ENCODE data around the gene SF3B6. TPM values are rescaled to one million over a fixed set of nuclear protein-coding genes. Genes with fewer than 3 reads are reported as not detected.

The SF3B6 gene
- total and polyA plus RNA-seq, 2 donors (not counting 1 experiment from before 2014, with no cell fraction given), result 134 to 210 TPM

DNA sequence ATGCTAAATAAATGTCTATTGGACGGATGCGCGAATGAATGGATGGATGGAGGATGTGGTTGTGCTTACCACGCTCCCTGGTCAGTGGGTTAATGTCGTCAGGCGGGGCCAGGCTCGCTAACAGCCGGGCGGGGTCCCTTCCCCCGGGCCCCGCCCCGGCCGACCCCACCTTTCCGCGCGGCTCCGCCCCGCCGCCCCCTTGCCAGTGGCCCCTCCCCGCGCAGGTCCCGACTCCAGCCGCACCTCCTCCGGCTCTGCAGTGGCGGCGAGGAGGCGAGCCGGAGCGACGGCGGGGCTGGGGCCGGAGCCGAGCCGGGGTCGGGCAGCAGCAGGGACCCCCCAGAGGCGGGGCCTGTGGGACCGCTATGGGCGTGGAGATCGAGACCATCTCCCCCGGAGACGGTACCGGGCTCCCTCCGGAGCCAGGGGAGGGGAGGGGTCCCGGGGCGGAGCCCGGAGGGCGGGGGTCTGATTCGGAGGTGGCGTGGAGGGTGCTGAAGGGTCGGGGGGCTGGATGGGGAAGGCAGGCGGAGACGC, 26.6 kb downstream of the SF3B6 start, which contains the start of gene FKBP1B:
Gene FKBP1B, plus strand, starts transcription at position 257 of the 537 bp plus-strand sequence. Its CDS starts 109 bp downstream, at position 366.
- no peaks in the 10 kb centered on the region for H3K27me3 ChIP-seq (ENCODE audit: control insufficient read depth, insufficient read depth, low read length)
- peak within 1 kb of the TSS; percentile 96 for H3K4me2 ChIP-seq (ENCODE audit: extremely low read depth, insufficient read depth, low read length)
- H3K79me2 ChIP-seq (ENCODE audit: control insufficient read depth, insufficient read depth, low read length), result peaks cover 10% of the 10 kb centered on the region
- H3K9me3 ChIP-seq (ENCODE audit: control insufficient read depth, insufficient read depth, low read depth, low read length), result no peaks in the 10 kb centered on the region
- H3K4me1 ChIP-seq (ENCODE audit: control insufficient read depth, extremely low read depth, insufficient read depth, low read length), result peaks cover 2% of the 10 kb centered on the region
- H3K27ac ChIP-seq (ENCODE audit: insufficient read depth, low read length), result no peak within 1 kb of the TSS
- peak within 1 kb of the TSS; percentile 55 to 73 (median 63) for H3K4me3 ChIP-seq (replicated peaks in 1 of 4; ENCODE audit: control extremely low read depth in 1 of 4, insufficient read depth in 1 of 4, low read depth in 3 of 4, low read length in 4 of 4)
- no peaks in the 10 kb centered on the region for H3K36me3 ChIP-seq (ENCODE audit: control insufficient read depth, insufficient read depth, low read length)
- peak; percentile 41 to 66 for DNase-seq (ENCODE audit: low read depth in 2 of 2)
- H2AFZ ChIP-seq (ENCODE audit: low read length), result peak within 1 kb of the TSS; percentile 76
- H3K9ac ChIP-seq (ENCODE audit: insufficient read depth, low read length), result peak within 1 kb of the TSS; percentile 48
- no peaks in the 10 kb centered on the region for H4K20me1 ChIP-seq (ENCODE audit: control insufficient read depth, extremely low read depth, insufficient read depth, low read length)
- TF ChIP-seq, protein P1, sequence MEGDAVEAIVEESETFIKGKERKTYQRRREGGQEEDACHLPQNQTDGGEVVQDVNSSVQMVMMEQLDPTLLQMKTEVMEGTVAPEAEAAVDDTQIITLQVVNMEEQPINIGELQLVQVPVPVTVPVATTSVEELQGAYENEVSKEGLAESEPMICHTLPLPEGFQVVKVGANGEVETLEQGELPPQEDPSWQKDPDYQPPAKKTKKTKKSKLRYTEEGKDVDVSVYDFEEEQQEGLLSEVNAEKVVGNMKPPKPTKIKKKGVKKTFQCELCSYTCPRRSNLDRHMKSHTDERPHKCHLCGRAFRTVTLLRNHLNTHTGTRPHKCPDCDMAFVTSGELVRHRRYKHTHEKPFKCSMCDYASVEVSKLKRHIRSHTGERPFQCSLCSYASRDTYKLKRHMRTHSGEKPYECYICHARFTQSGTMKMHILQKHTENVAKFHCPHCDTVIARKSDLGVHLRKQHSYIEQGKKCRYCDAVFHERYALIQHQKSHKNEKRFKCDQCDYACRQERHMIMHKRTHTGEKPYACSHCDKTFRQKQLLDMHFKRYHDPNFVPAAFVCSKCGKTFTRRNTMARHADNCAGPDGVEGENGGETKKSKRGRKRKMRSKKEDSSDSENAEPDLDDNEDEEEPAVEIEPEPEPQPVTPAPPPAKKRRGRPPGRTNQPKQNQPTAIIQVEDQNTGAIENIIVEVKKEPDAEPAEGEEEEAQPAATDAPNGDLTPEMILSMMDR (conservative IDR thresholded peaks at IDR 0.05 in 1 of 2, IDR thresholded peaks at IDR 0.05 in 1 of 2; ENCODE audit: low read depth in 1 of 2, low read length in 2 of 2), result no peak
- TF ChIP-seq EZH2 (IDR thresholded peaks at IDR 0.05; ENCODE audit: low read length, missing control alignments), result no peak

DNA sequence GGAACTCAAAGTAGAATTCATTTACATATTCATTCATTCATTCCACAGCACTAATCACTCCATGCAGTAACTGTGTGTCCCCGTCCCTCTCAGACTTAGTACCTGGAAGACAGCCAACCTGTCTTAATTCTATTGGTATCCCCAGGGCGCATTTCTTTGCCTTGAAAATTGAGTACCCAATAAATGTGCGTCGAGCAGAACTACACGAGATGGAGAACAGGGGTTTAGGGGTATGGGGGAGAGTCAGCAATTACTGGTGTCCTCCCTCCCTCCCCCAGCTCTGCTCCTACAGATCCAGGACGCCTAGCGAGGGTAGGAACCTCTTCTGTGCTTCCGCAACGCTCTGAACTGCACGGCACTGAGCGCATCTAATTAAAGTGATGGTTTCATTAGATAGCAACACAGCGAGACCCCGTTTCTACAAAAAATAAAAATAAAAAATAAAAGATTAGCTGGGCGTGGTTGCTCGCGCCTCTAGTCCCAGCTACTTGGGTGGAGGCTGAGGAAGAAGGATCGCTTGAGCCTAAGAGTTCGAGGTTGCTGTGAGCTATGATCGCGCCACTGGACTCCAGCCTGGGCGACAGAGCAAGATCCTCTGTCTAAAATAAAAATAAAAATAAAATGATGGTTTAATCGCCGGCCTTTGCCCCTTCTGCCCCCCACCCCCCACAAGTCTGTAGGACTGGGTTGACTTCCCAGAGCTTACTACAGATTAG, 27.2 kb downstream of the SF3B6 start:
- Histone ChIP-seq H3K9ac (ENCODE audit: insufficient read depth, low read length) (no peak overlapping the region), H3K79me2 (ENCODE audit: control insufficient read depth, insufficient read depth, low read length) (peaks cover 10% of the 10 kb centered on the region), H3K36me3 (ENCODE audit: control insufficient read depth, insufficient read depth, low read length) (no peaks in the 10 kb centered on the region), H3K9me3 (ENCODE audit: control insufficient read depth, insufficient read depth, low read depth, low read length) (no peaks in the 10 kb centered on the region), H3K4me3 (replicated peaks in 1 of 4; ENCODE audit: control extremely low read depth in 1 of 4, insufficient read depth in 1 of 4, low read depth in 3 of 4, low read length in 4 of 4) (peak overlapping the region; percentile 47 to 73 (median 63)), H4K20me1 (ENCODE audit: control insufficient read depth, extremely low read depth, insufficient read depth, low read length) (no peaks in the 10 kb centered on the region), H2AFZ (ENCODE audit: low read length) (peak overlapping the region; percentile 66), H3K27ac (ENCODE audit: insufficient read depth, low read length) (no peak overlapping the region), H3K4me1 (ENCODE audit: control insufficient read depth, extremely low read depth, insufficient read depth, low read length) (peaks cover 2% of the 10 kb centered on the region), H3K27me3 (ENCODE audit: control insufficient read depth, insufficient read depth, low read length) (no peaks in the 10 kb centered on the region), H3K4me2 (ENCODE audit: extremely low read depth, insufficient read depth, low read length) (peak overlapping the region; percentile 53)
- TF ChIP-seq, protein P1 (conservative IDR thresholded peaks at IDR 0.05 in 1 of 2, IDR thresholded peaks at IDR 0.05 in 1 of 2; ENCODE audit: low read depth in 1 of 2, low read length in 2 of 2), result no peak
- TF ChIP-seq EZH2 (IDR thresholded peaks at IDR 0.05; ENCODE audit: low read length, missing control alignments), result no peak
- DNase-seq (ENCODE audit: low read depth in 2 of 2), result no peak

DNA sequence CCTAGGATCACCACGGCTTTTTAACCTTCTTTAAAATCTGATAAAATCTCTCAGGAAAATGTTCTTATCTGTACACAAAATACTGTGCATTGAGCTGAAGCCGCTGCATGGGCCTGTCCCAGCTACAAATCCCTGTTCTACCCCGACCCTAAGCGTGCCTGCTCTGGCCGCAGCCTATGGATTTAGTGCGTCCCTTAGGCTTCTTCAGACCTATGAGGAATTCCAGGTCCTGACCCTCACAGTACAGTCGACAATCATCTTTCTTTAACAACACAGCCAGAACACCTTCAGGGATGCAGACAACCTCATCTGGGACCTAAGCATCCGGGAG, 28.5 kb downstream of the SF3B6 start:
- Histone ChIP-seq H3K36me3 (ENCODE audit: control insufficient read depth, insufficient read depth, low read length) (no peaks in the 10 kb centered on the region), H4K20me1 (ENCODE audit: control insufficient read depth, extremely low read depth, insufficient read depth, low read length) (no peaks in the 10 kb centered on the region), H3K9me3 (ENCODE audit: control insufficient read depth, insufficient read depth, low read depth, low read length) (no peaks in the 10 kb centered on the region), H2AFZ (ENCODE audit: low read length) (peak overlapping the region; percentile 73), H3K9ac (ENCODE audit: insufficient read depth, low read length) (no peak overlapping the region), H3K4me1 (ENCODE audit: control insufficient read depth, extremely low read depth, insufficient read depth, low read length) (peaks cover 2% of the 10 kb centered on the region), H3K4me2 (ENCODE audit: extremely low read depth, insufficient read depth, low read length) (peak overlapping the region; percentile 48), H3K4me3 (replicated peaks in 1 of 4; ENCODE audit: control extremely low read depth in 1 of 4, insufficient read depth in 1 of 4, low read depth in 3 of 4, low read length in 4 of 4) (peak overlapping the region in 2 of 4 experiments; percentile 28 to 97), H3K27me3 (ENCODE audit: control insufficient read depth, insufficient read depth, low read length) (no peaks in the 10 kb centered on the region), H3K27ac (ENCODE audit: insufficient read depth, low read length) (no peak overlapping the region), H3K79me2 (ENCODE audit: control insufficient read depth, insufficient read depth, low read length) (peaks cover 10% of the 10 kb centered on the region)
- no peak for DNase-seq (ENCODE audit: low read depth in 2 of 2)
- TF ChIP-seq EZH2 (IDR thresholded peaks at IDR 0.05; ENCODE audit: low read length, missing control alignments), result no peak
- TF ChIP-seq, protein P1 (conservative IDR thresholded peaks at IDR 0.05 in 1 of 2, IDR thresholded peaks at IDR 0.05 in 1 of 2; ENCODE audit: low read depth in 1 of 2, low read length in 2 of 2), result no peak

All from fibroblast of lung (primary cell).